NCI-H446 (cell line): ENCODE measurements around the gene NR3C2.

Experiments used
- DNase-seq, 2 experiments: peaks; one replicate each; lab custom pipeline; 2025; lab: John Stamatoyannopoulos, UW

Gene NR3C2

DNA sequence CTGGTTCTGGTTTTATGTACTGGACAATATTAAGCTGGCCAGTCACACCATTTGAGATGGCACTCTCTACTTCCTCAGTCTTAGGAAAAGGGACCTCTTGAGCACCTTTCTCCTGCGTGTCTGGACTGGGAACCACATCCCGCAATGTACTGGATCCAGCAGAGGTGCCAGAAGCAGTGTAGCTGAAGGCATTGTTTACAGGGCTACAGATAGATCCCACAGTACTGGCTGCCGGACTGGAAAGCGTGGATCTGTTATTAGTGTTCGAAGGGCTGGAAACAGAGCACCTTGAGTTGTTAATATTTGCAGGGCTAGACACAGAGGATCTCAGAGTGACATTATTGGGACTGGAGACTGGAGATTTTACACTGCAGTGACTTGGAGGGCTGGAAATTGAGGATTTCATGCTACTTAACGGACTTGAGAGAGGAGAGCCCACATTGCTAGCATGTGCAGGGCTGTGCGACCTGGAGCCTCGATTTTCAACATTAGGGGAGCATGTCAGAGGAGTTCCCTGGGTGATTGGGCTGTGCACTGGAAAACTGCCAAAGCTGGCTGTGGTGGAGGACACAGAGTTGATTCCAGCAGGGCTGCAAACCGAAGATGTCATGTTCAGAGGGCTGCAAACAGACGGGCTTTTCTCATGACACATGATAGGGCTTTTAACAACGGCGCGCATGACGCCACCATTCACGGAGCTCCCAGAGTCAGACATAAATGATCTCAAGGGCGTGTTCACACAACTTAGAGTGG, 6.4 kb downstream of the NR3C2 start:
- no peak for DNase-seq

DNA sequence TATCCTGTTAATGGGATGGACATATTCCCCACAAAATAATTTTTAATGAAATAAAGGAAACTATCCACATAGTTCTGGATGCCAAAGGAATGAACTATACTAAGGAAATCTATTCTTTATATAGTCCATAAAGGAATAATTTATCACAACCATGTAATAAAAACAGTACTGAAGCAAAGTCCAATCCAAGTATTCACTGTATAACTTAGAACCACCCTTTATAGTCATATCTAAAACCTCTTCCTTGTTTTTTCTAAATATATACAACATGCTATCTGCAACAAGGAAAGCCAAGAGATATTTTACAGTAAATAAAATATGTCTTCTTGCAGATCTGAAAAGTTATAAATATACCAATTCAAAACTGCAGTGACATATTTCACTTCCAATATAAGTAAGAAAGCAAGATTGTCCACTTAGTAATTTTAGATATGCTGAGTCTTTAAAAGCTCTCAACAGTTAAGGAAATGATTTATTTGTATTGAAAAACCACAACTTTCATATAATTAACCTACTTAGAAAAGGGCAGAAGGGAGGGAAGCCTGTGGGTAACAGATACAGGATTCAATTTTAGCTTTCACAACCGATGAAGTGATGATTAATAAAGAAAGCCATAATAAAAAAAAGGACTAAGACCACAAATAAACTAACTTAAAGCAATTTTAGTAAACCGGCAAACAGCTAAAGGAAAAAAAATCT, 8.0 kb downstream of the NR3C2 start:
- no peak for DNase-seq

DNA sequence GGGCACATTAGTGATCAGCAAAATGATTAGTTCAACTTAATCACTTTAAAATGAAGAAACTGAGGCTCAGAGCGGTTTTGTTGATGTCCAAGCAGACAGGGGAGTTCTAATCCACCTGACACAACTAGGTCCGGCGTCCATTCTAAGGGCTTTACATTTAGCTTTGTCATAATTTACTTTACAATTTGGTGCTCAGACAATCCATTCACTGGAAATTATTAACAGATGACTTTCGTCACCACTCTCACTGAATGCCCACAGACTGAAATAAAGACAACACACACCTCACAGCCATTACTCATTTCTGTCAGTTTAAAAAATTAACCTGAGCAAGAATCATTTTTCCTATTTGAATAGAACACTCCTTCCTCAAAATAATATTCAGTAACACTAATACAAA, 10.8 kb downstream of the NR3C2 start:
- DNase-seq = no peak

DNA sequence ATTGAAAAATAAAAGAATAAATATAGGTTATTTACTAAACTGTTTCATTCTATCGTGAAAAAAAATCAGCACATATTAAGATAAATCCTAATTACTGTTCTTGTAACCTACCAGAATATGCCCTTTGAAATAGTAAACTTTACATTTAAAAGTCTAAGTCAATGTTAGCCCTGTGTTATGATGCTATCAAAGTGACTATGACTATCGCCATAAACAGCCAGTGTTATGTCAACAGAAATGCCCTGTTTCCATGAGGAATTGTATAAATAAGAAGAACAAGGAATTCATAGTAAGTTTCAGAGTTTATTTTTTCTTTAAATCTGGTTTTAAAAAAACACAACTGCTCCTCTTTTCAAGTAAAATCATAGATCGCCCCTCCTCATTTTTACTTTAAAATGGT, 11.4 kb downstream of the NR3C2 start:
- DNase-seq = no peak

DNA sequence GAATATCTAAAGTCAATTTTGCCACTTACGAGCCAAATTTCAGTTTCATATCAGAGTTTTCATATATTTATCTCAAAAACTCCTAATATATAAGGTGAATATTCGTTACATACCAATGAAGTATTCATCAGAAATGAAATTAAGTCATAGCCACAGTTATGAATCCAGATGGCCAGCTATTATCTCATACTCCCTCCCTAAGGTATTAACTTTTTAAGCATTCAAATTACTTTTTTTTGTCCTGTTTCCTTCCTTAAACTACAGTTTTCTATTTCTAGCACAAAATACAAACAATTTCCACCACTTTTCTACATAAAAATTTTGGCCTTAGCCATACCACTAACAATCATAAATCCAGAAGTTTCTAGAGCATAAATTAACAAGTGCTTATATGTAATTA, 13.0 kb downstream of the NR3C2 start:
- no peak for DNase-seq

DNA sequence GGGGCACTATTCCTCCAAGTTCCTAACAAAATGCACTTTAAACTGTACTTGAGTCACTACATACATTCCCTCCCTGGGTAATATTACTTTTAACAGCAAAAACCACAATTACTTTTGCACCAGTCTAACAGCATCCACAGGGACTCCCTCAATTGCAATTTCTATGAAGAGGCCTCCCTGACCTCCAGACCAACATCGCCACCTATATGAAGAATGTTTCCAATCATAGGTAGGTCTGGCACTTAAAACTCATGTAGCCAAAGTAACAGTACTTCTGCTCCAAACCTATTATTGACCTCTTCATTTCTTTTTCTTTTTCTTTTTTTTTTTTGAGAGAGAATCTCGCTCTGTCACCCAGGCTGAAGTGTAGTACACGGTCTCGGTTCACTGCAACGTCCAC, 15.6 kb downstream of the NR3C2 start:
- DNase-seq = peak in 1 of 2 experiments; percentile 8

DNA sequence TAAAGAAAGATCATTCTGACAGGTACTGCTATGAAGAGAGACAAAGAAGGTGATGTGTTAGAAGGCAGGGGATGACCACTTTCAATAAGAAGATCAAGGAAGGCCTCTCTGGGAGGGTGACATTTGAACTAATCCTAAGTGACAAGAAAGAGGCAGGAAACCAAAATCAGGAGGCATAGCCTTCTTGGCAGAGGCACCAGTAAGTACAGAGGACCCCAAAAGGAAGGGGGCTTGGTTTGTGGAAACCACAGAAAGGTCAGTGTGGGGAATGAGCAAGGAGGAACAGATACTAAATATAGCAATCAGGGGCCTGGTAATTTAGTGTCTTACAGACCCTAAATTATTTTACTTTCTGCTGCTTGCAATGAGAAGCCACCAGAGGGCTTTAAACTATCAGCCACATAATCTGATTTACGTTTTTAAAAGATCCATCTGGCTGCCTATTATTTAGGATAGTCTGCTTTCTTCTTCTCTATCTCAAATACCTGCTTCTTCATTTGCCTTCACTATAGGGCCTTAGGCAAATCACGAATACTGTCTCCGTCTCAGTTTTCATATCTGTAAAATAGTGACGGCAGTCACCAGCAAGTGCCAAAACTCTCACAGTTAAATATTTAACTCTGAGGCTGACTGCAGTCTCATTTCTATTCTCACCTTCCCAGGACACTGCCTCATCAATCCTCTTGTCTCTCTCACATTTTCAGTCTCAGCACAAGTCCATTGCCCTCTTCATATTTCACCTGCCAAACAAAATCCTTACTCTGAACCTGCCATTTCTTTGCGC, 16.7 kb downstream of the NR3C2 start:
- DNase-seq = no peak

DNA sequence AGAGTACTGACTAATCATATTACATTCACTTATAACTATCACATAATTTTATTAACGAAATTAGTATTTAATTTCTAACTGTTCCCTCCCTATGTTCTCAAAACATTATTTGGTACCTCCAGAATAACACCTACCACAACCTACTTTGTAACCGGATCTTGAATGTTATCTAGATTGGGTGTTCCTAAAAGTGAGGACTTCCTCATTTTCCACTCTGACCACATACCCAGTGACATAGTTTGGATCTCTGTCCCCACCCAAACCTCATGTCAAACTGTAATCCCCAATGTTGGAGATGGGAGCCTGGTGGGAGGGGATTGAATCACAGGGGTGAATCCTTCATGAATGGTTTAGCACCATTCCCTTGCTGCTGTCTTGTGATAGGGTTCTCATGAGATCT, 21.8 kb downstream of the NR3C2 start:
- DNase-seq = no peak

DNA sequence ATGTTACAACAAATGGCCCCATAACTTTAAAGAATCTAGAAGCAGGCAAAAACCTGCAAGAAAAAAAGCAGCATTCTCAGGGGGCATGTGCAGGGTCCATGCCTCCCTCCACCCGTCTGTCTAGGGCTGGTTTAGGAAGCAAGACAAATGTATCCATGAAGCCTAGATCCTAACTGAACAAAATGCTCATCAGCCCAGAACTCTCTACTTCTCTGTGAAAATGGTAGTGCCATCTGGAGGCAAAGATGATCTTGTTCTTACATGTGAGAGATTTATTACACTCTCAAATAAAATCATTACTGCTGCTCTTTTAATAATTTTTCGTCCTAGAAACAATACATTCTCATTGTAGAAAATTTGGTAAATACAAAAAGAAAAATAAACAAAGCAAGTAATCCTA, 26.7 kb downstream of the NR3C2 start:
- peak in 1 of 2 experiments; percentile 55 for DNase-seq

DNA sequence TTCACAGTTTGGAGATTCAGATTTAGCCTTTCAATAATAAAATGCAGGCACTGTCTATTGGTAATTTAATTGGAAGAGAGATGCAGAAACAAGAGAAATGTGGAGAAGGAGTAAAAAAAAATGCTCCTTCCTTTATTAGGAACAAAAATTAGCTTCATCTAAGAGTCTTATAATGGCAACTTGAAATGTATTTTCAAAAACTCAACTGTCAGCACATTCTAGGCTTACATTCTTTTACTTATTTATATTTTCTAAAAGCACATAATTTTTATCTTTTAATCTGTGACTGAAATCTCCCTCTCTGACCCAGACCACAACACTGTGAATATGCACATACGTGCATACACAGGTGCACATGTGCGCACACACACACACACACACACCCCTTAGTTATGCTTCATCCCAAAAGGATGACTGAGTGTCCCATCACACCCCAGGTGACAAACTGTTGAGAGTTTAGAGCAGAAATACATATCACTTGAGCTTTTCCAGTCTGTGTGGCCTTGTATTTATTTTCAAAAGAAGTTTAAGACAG, 29.7 kb downstream of the NR3C2 start:
- DNase-seq = no peak

DNA sequence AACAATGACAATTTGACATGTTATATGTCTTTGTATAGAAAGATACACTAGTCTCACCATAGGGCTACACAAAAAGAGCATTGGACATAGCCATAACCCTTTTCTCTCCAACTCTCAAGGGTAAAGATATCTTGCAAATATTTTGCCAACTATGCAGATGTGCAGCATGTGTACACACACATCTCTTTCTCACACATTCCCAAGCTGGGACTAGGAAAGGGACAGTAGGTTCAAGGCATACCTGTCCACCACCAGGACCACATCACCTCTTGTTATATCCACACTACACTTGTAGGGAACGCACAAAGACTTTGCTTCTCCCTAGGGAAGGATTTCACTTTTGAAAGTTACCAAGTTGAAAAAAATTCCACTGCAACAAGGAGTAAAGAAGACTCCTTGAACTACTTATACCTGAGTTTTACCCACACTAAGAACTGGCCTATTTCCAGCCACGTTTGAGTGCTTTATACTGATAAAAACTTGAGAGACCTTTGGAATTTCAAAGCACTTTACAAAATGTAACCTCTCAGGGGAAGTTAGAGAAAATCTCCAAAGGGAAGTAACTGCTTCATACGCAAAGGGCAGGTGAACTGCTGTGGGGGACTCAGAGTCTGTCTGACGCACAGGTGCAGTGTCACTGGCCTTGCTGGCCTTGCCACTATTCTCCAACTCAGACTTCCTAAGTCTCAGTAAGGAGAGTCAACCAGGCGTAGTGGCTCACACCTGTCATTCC, 36.9 kb downstream of the NR3C2 start:
- DNase-seq = no peak

DNA sequence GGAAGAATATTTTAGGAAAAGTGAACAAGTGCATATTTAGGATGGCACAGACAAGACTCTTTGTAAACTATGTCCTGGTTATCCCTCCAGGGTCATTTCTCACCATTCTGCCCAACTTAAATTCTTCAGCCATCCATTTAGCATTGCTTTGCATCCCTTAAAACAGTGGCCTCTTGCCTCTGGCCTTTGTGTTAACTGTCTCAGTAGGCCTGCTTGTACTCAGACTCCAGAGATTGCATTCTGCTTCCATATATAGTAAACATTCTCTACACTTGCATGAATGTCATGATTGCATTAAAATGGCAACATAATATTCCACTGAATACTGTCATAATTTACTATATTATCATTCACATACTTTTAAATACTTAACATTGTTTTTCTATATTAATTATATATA, 43.2 kb downstream of the NR3C2 start:
- DNase-seq = no peak

DNA sequence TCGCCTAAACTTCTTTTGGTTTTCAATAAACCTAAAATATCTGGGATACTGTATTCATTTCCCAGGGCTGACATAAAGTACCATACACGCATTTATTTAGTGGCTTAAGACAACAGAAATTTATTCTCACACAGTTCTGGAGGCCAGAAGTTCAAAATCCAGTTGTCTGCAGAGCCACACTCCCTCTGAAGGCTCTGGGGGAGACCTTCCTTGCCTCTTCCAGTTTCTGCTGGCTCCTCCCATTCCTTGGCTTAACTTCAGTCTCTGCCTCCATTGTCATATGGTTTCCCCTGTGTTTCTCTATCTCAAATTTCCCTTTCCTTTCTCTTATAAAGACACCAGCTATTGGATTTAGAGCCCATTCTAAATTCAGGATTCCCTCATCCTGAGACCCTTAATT, 44.4 kb downstream of the NR3C2 start:
- no peak for DNase-seq

DNA sequence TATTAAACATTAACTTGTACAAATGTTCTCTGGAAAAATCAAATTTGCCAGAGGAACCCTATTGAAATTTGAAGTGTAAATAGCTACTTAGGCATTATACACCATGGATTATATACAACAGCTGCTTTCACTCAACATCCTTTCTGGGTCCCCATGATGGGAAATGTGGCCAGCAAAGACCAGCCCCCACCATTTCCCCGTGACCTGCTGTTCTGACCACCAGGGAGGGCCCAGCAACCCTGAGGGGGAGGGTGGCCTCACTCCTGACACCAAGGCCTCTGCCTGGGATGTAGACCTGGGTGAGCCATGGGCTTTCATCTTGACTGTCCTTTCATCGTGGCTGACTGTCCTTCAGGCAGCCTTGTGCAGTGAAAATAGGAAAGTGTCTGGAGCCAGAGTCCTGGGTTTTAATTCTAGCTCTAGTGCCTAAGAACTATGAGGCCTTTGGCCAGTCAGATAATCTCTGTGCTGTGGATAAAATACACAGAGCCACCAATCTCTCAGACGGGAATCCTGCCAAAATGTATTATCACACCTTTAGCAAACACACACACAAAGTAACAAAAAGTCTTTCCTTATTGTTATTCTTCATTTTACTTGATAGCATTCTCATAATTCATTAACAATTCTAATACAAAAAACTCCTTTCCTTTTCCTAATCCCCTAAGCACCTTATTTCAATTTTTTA, 45.1 kb downstream of the NR3C2 start:
- DNase-seq = no peak

DNA sequence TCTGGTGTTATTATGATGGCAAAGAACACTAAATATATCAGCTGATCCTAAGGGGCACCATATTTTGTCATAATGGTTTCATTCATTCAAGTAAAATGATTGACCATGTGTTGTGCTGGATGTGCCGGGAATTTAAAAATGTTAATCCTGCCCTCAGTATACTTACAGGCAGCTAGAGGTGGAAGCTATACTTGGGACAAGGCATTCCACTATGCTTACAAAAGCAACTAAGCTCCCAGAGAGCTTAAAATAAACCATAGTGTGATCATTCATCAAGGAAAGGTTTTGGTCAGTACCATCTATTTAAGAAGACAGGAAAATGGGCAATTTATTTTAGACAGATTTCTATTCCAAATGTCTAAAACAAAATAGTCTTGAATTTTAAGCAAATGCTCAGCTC, 46.4 kb downstream of the NR3C2 start:
- DNase-seq = no peak

DNA sequence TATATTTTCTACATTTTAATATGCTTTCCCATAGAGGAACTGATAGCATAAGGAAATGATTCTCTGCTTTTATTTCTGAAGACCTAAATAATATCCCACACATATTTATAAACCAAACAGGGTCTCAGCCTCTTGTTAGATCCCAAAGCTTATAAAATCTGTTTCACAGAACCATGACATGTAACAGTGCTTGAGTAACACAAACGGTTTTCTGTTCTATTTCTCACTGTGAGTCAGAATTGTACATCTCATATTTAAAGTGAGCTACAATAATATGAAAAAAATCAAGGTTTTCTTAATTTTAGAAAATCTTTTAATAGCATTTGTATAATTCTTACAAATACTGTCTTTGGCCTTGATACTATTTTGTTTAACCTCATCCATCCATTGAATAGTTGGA, 51.2 kb downstream of the NR3C2 start:
- DNase-seq = no peak

DNA sequence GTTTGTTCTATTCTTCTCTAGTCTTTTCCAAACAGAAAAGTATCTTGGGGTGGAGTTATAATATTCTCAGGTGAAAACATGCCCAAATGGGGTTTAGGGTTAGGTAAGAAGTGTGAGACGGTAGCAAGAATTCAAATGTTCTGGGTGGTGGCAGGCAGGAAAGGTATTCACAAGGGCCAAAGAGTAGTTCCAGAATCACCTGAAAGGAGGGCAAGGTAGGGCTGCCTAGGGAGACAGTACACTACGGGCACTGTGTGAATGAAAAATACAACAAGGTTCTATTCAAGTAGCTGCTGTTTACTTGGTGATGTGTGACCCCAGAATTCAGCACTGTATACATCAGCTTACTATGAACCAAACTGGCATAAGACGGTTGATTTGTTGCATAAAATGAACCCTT, 51.9 kb downstream of the NR3C2 start:
- DNase-seq = no peak

DNA sequence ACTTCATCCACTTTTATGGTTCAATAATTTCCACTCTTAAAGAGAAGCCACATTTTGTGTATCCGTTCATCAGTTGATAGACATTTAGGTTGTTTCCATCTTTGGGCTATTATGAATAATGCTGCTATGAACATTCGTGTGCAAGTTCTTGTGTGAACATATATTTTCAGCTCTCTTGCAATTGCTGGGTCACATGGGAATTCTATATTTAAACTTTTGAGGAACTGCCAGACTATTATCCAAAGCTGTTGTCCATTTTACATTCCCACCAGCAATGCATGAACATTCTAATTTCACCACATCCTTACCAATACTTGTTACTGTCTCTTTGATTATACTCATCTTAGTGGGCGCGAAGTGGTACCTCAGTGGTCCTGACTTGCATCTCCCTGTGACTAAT, 61.9 kb downstream of the NR3C2 start:
- no peak for DNase-seq

DNA sequence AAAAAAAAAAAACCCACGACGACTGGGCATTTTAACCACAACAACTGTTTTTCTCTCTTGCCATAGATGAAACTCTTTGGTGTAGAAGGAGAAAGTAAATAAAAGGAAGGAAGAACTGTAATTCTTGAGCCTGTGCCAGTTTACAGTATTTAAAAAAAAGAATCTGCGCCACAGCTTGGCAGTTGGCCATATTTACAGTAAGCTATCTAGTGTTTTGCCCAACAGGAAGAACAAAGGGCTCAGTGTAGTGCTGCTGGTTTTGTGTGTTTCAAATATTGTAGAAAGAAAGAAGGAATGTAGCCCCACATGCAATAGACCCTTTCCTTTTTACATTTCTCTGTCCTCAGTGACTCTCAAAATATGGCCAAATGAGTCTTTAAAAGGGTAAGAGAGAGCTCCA, 66.1 kb downstream of the NR3C2 start:
- DNase-seq = peak; percentile 19 to 70

DNA sequence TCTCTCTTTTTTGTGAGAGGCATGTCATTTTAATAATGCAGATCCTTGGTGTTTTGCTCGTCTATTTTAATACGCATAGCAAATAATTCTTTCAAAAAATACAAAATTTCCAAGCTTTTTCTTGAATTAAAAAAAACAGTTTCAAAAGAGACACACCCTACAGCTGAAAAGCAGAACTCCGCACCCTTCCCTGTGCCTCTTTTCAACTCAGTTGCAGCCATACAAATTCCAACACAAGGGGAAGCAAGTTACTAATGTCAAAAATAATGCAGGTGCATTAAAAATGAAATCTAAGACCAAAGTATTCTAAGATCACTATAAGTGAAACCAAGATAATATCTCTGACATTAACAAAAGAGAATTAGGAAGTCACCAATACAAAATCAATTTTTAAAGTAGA, 66.6 kb downstream of the NR3C2 start:
- no peak for DNase-seq

DNA sequence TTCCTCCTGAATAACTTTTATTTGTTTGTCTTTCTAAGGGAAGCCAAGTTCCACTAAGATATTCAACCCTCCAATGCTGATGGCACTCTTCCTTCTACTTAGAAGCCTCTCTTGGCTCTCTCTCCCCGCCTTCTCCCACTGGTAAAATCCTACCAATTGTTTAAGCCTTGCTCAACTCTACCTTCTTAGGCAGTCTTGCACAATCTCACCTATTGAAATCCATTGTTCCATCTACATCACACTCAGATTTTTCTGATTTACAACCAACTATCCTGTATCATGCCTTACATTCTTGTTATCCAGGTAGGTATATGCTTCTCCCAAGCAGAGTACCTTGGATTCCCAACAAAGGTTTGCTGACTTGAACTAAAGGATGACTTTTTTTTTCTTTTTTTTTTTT, 69.1 kb downstream of the NR3C2 start:
- no peak for DNase-seq

DNA sequence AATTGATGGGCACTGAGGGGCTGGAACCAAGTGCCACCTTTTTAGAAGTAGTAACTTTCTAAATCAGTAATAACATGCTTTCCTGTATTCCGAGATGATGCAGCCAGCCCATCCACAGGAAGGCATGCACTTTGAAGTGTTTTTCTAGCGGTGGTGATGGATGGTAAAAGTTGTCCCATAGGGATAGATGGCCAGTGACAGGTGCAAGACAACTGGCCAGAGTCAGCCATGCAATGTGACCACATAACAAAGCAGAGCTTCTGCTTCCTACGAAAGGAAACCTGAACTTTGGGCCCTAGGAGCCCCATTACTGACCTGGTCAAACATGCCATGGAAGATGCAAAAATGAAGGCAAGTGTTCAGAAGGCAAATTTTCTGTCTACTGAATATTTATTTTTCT, 72.3 kb downstream of the NR3C2 start:
- no peak for DNase-seq
